ENCODE data around the gene B4GALT2. TPM values are rescaled to one million over a fixed set of nuclear protein-coding genes. Genes with fewer than 3 reads are reported as not detected.

Gene B4GALT2
- total and polyA plus RNA-seq, 8 donors, result 33.2 to 58.9 (median 43.5) TPM

DNA sequence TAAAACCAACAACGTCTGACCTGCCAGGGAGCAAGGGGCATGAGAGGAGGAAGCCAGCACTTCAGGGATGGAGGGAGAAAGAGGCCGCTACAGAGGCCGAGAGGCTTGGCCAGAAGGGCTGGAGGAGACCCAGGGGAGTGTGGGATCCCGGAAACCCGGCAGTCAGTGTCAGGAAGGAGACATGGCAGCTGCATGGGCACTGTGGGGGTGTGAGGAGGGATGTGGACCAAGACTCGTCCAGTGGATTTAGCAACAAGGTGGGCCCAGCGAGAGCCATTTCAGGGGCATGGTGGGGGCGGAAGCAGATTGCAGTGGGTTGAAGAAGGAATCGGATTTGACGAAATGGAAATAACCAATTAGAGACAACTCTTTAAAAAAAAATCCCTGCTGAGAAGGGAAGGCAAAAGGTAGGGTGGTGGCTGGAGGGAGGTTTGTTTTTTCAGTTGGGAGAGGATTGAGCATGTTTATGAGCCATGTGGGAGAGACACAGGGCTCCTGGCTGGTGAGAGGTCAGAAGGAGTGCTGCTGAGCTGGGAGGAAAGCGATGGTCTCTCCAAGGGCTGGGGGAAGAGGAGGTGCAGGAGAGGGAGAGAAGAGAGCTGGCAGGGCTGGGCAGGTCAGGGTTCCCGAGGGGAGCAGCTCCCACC is 4.4 kb downstream of the B4GALT2 start:
- no peak overlapping the region for H3K4me3 ChIP-seq
- DNase-seq (no peak), ATAC-seq (no peak)
- H3K27me3 ChIP-seq, result no peaks in the 10 kb centered on the region
- peaks cover 13 to 42% of the 10 kb centered on the region in 2 donors for H3K4me1 ChIP-seq
- TF ChIP-seq, protein P1, sequence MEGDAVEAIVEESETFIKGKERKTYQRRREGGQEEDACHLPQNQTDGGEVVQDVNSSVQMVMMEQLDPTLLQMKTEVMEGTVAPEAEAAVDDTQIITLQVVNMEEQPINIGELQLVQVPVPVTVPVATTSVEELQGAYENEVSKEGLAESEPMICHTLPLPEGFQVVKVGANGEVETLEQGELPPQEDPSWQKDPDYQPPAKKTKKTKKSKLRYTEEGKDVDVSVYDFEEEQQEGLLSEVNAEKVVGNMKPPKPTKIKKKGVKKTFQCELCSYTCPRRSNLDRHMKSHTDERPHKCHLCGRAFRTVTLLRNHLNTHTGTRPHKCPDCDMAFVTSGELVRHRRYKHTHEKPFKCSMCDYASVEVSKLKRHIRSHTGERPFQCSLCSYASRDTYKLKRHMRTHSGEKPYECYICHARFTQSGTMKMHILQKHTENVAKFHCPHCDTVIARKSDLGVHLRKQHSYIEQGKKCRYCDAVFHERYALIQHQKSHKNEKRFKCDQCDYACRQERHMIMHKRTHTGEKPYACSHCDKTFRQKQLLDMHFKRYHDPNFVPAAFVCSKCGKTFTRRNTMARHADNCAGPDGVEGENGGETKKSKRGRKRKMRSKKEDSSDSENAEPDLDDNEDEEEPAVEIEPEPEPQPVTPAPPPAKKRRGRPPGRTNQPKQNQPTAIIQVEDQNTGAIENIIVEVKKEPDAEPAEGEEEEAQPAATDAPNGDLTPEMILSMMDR (IDR thresholded peaks at IDR 0.05), result no peak
- intact Hi-C loops (cut with DNase I), result no loop called here
- H3K27ac ChIP-seq, result no peak overlapping the region
- H3K9me3 ChIP-seq, result no peaks in the 10 kb centered on the region
- H3K36me3 ChIP-seq, result peaks cover 0 to 16% of the 10 kb centered on the region in 2 donors

DNA sequence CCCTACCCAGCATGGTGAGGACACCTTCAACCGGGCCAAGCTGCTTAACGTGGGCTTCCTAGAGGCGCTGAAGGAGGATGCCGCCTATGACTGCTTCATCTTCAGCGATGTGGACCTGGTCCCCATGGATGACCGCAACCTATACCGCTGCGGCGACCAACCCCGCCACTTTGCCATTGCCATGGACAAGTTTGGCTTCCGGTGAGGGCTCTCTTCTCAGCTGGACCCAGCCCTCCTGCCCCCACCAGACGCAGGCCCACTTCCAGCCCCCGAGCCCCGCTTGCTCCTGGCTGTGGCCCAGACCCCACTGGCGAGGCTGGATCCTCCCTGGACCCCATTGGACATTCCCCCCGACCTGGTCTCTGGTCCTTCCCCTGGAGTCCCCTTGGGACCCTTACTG is 5.8 kb downstream of the B4GALT2 start:
- intact Hi-C loops (cut with DNase I), result no loop called here
- H3K4me3 ChIP-seq, result no peak overlapping the region
- H3K36me3 ChIP-seq, result peaks cover 0 to 15% of the 10 kb centered on the region in 2 donors
- TF ChIP-seq, protein P1 (IDR thresholded peaks at IDR 0.05), result no peak
- ATAC-seq, result no peak
- DNase-seq, result no peak
- no peak overlapping the region for H3K27ac ChIP-seq
- H3K9me3 ChIP-seq, result no peaks in the 10 kb centered on the region
- H3K4me1 ChIP-seq, result peaks cover 10 to 32% of the 10 kb centered on the region in 2 donors
- no peaks in the 10 kb centered on the region for H3K27me3 ChIP-seq

DNA sequence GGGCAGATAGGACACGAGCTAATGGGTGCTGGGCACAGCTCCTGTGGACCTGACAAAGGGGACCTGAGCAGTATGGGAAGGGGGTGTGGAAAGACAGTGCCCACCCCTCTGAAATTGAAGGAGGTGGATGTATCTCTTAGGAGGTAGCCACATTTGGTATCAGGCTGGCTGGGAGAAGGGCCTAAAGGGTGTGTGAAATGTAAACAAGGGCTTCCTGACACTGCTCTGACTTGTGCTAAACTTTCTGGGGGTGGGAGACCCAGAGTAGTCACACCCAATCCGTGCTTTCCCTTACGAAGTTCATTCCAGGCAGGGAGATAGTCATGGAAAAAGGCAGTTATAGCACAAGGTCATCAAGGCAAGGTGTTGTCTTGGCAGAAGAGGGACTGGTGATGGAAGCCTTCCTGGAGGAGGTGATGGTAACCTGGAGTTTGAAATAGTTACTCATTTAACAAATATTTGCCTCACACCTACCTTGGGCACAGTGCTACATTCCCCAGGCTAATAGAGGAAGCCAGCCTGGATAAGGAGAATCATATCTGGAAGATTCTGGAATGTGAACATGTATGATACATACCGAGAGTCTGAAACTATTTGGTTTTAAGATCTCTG is 7.1 kb downstream of the B4GALT2 start:
- Histone ChIP-seq H3K36me3 (peaks cover 0 to 15% of the 10 kb centered on the region in 2 donors), H3K27me3 (no peaks in the 10 kb centered on the region), H3K27ac (no peak overlapping the region), H3K4me3 (no peak overlapping the region), H3K4me1 (peaks cover 7 to 28% of the 10 kb centered on the region in 2 donors), H3K9me3 (no peaks in the 10 kb centered on the region)
- ATAC-seq (no peak), DNase-seq (no peak)
- intact Hi-C loops (cut with DNase I), result no loop called here
- TF ChIP-seq, protein P1 (IDR thresholded peaks at IDR 0.05), result no peak

DNA sequence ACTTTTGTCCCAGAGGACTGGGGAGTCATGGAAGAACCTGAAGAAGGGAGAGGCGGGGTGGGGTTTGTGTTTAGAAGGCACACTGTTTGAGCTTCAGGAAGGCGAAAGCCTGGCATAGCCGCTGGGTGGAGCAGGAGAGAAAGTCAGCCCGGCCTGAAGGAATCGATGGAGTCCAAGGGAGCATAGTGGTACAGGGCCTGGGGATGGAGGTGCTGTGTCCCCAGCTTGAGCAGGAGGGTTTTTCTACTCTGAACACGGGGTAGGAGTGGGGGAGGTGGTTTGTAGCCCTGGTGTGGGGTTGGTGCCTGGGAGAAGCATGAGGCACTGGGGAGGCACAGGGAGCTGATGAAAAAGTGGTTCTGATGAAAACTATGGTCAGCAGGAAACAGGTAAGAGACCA is 7.7 kb downstream of the B4GALT2 start:
- no peak for ATAC-seq
- intact Hi-C loops (cut with DNase I), result no loop called here
- no peak for DNase-seq
- no peak overlapping the region for H3K27ac ChIP-seq
- H3K4me1 ChIP-seq, result peaks cover 7 to 24% of the 10 kb centered on the region in 2 donors
- no peaks in the 10 kb centered on the region for H3K27me3 ChIP-seq
- H3K4me3 ChIP-seq, result no peak overlapping the region
- peaks cover 0 to 15% of the 10 kb centered on the region in 2 donors for H3K36me3 ChIP-seq
- TF ChIP-seq, protein P1 (IDR thresholded peaks at IDR 0.05), result no peak
- no peaks in the 10 kb centered on the region for H3K9me3 ChIP-seq

DNA sequence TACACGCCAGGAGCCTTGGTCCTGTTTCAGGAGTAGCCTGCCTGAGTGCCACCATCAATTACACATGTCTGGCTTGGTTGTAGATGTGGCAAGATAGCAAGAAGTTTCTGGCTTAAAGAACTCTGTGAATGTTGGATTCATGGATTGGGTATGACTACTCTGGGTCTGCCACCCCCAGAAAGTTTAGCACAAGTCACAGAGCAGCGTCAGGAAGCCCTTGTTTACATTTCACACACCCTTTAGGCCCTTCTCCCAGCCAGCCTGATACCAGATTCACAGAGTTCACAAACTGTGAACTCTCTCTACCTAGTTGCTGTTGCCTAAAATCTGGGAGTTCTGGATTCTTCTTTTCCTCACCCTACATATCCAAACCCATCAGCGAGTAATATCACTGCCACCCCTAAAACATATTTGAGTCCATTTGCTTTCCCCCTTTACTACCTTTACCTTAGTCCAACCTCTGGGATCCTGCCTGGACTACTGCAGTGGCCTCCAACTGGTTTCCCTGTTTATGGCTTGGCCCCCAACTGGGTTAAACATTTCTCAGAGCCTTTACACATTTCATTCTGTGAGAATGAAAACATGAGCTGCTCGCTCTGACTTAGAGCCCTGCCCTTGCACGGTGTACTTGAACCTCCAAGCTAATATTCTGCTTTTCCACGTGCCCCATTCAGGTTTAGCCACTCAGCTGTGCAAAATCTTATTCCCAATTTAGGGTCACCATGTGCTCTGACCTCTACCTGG is 8.3 kb downstream of the B4GALT2 start:
- no peaks in the 10 kb centered on the region for H3K27me3 ChIP-seq
- ATAC-seq (no peak), DNase-seq (no peak)
- H3K36me3 ChIP-seq, result peaks cover 0 to 15% of the 10 kb centered on the region in 2 donors
- H3K9me3 ChIP-seq, result no peaks in the 10 kb centered on the region
- peaks cover 7 to 28% of the 10 kb centered on the region in 2 donors for H3K4me1 ChIP-seq
- no peak overlapping the region for H3K27ac ChIP-seq
- H3K4me3 ChIP-seq, result no peak overlapping the region
- intact Hi-C loops (cut with DNase I), result no loop called here
- TF ChIP-seq, protein P1 (IDR thresholded peaks at IDR 0.05), result no peak
